ENCODE results near the gene ATP1A4.

DNA sequence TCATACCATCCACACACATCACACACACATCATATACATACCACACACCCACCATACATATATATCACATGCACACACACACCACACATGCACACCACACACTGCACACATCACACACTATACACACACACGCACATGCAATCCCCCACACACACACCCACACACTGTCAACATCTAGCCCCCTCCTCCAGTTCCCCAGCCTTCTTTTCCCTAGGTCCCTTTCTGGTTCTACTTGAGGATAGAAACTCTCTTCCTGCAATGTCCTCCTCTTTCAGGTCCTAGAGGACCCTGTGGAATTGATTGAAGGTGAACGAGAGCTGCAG, 43.3 kb downstream of the ATP1A4 start:
- TF ChIP-seq EZH2 (IDR thresholded peaks at IDR 0.05; ENCODE audit: borderline replicate concordance, low read depth, low read length, severe bottlenecking): no peak
- TF ChIP-seq, protein P1, sequence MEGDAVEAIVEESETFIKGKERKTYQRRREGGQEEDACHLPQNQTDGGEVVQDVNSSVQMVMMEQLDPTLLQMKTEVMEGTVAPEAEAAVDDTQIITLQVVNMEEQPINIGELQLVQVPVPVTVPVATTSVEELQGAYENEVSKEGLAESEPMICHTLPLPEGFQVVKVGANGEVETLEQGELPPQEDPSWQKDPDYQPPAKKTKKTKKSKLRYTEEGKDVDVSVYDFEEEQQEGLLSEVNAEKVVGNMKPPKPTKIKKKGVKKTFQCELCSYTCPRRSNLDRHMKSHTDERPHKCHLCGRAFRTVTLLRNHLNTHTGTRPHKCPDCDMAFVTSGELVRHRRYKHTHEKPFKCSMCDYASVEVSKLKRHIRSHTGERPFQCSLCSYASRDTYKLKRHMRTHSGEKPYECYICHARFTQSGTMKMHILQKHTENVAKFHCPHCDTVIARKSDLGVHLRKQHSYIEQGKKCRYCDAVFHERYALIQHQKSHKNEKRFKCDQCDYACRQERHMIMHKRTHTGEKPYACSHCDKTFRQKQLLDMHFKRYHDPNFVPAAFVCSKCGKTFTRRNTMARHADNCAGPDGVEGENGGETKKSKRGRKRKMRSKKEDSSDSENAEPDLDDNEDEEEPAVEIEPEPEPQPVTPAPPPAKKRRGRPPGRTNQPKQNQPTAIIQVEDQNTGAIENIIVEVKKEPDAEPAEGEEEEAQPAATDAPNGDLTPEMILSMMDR (IDR thresholded peaks at IDR 0.05; ENCODE audit: borderline replicate concordance, extremely low read depth, low read length, poor library complexity, severe bottlenecking): no peak

All from DND-41 (cell line).